Endothelial cell (in vitro differentiated cells): ENCODE results near the gene JMJD8. TPM values are rescaled to one million over a fixed set of nuclear protein-coding genes. Genes with fewer than 3 reads are reported as not detected.
"Not testable (repeated sequence)": the region's sequence is repeated elsewhere in the genome, so short reads cannot be mapped to it uniquely, and the experiment has no call there.

Experiments used
- DNase-seq: peaks from one replicate; pipeline ENCODE4 v3.0.0; 2021; ENCODE audit warnings: low spot score
- H3K27ac Mint-ChIP-seq: one replicate; pipeline ENCODE4 v1.8.0; 2021; ENCODE audit warnings: mixed read lengths, inconsistent platforms; ENCODE audit not compliant: unreplicated experiment
- H3K27me3 Mint-ChIP-seq: one replicate; pipeline ENCODE4 v1.8.0; 2021; ENCODE audit warnings: mild to moderate bottlenecking, moderate library complexity, mixed read lengths, inconsistent platforms; ENCODE audit not compliant: unreplicated experiment
- H3K36me3 Mint-ChIP-seq: one replicate; pipeline ENCODE4 v1.8.0; 2021; ENCODE audit warnings: mild to moderate bottlenecking, low read depth, mixed read lengths, inconsistent platforms; ENCODE audit not compliant: unreplicated experiment
- H3K4me1 Mint-ChIP-seq: one replicate; pipeline ENCODE4 v1.8.0; 2021; ENCODE audit warnings: mild to moderate bottlenecking, mixed read lengths, inconsistent platforms; ENCODE audit not compliant: unreplicated experiment
- H3K4me3 Mint-ChIP-seq: one replicate; pipeline ENCODE4 v1.8.0; 2021; ENCODE audit warnings: mild to moderate bottlenecking, mixed read lengths, inconsistent platforms; ENCODE audit not compliant: unreplicated experiment
- H3K9me3 Mint-ChIP-seq: one replicate; pipeline ENCODE4 v1.8.0; 2021; ENCODE audit warnings: mixed read lengths, inconsistent platforms; ENCODE audit not compliant: unreplicated experiment
- CTCF ChIP-seq: fragments of 200-600 bp; sonication (generic); IDR thresholded peaks from one replicate; pipeline ENCODE4 v1.5.0; 2021; ENCODE audit warnings: antibody characterized with exemption; ENCODE audit not compliant: unreplicated experiment
- total RNA-seq: library from RNA; stranded (reverse); fragmentation: NEBNext Ultra II Directional; extraction: Animal tissue kit (Norgen Biotek cat#: 25700); gene quantifications from one replicate; pipeline ENCODE4 v1.2.1, GENCODE V29; 2021; ENCODE audit not compliant: unreplicated experiment

JMJD8 gene
- total RNA-seq, 1 donor from 2014 or later, result 31.6 TPM

GRCh38 chr16:694863-695354 lies 10.8 kb upstream of the JMJD8 start:
- no peak for TF ChIP-seq CTCF
- Mint-ChIP-seq H3K9me3 (no peaks in the 10 kb centered on the region), H3K4me1 (no peaks in the 10 kb centered on the region), H3K27me3 (peaks cover 25% of the 10 kb centered on the region), H3K36me3 (no peaks in the 10 kb centered on the region), H3K4me3 (no peak overlapping the region), H3K27ac (no peak overlapping the region)
- DNase-seq, result no peak

GRCh38 chr16:694187-694862 lies 10.2 kb upstream of the JMJD8 start:
- Mint-ChIP-seq H3K4me1 (peaks cover 2% of the 10 kb centered on the region), H3K27ac (no peak overlapping the region), H3K4me3 (no peak overlapping the region), H3K9me3 (no peaks in the 10 kb centered on the region), H3K27me3 (peaks cover 25% of the 10 kb centered on the region), H3K36me3 (no peaks in the 10 kb centered on the region)
- no peak for DNase-seq
- TF ChIP-seq CTCF, result no peak

GRCh38 chr16:693766-694165 lies 9.6 kb upstream of the JMJD8 start:
- no peak for DNase-seq
- TF ChIP-seq CTCF, result no peak
- Mint-ChIP-seq H3K36me3 (no peaks in the 10 kb centered on the region), H3K4me1 (peaks cover 3% of the 10 kb centered on the region), H3K27ac (no peak overlapping the region), H3K4me3 (no peak overlapping the region), H3K27me3 (peaks cover 27% of the 10 kb centered on the region), H3K9me3 (no peaks in the 10 kb centered on the region)

- peaks cover 28% of the 10 kb centered on the region for H3K27me3 Mint-ChIP-seq
- TF ChIP-seq CTCF, result no peak
- H3K27ac Mint-ChIP-seq, result no peak overlapping the region
- no peaks in the 10 kb centered on the region for H3K9me3 Mint-ChIP-seq
- no peak for DNase-seq
- no peaks in the 10 kb centered on the region for H3K36me3 Mint-ChIP-seq
- peaks cover 3% of the 10 kb centered on the region for H3K4me1 Mint-ChIP-seq
- H3K4me3 Mint-ChIP-seq, result no peak overlapping the region
Measured at GRCh38 chr16:693364-693763, 9.2 kb upstream of the JMJD8 start.

GRCh38 chr16:692356-693108 lies 8.4 kb upstream of the JMJD8 start:
- peaks cover 27% of the 10 kb centered on the region for H3K27me3 Mint-ChIP-seq
- no peaks in the 10 kb centered on the region for H3K36me3 Mint-ChIP-seq
- no peak overlapping the region for H3K27ac Mint-ChIP-seq
- peaks cover 3% of the 10 kb centered on the region for H3K4me1 Mint-ChIP-seq
- H3K4me3 Mint-ChIP-seq, result no peak overlapping the region
- no peak for TF ChIP-seq CTCF
- H3K9me3 Mint-ChIP-seq, result no peaks in the 10 kb centered on the region
- no peak for DNase-seq

- H3K9me3 Mint-ChIP-seq, H3K36me3 Mint-ChIP-seq, DNase-seq, H3K4me1 Mint-ChIP-seq: not testable (repeated sequence)
- peaks cover 21% of the 10 kb centered on the region for H3K27me3 Mint-ChIP-seq
- H3K27ac Mint-ChIP-seq, result peak overlapping the region; percentile 13
- peak overlapping the region; percentile 43 for H3K4me3 Mint-ChIP-seq
Measured at GRCh38 chr16:691242-691641, 7.1 kb upstream of the JMJD8 start.
